Right atrium auricular region (tissue), 2 donors: ENCODE data around the gene DISC1. TPM values are rescaled to one million over a fixed set of nuclear protein-coding genes. Genes with fewer than 3 reads are reported as not detected.

Experiments
- DNase-seq: peaks from one replicate; pipeline ENCODE4 v3.0.0-alpha.2; 2019; ENCODE audit warnings: low spot score
- H3K27ac ChIP-seq, 2 donors: fragments of 200-600 bp; sonication (generic); 1 replicate in 1 of 2; 2 replicates in 1 of 2; pipeline ENCODE4 v1.5.1; 2016 to 2019
- H3K27me3 ChIP-seq, 2 donors: fragments of 200-600 bp; sonication (generic); one replicate each; pipeline versions ENCODE4 v1.5.1 to v1.6.0; 2017 to 2019
- H3K36me3 ChIP-seq: fragments of 200-600 bp; sonication (generic); one replicate; pipeline ENCODE4 v1.5.1; 2016
- H3K4me1 ChIP-seq, 2 donors: fragments of 200-600 bp; sonication (generic); one replicate each; pipeline versions ENCODE4 v1.5.1 to v1.6.0; 2017 to 2019
- H3K4me3 ChIP-seq, 2 donors: fragments of 200-600 bp; sonication (generic); 1 replicate in 1 of 2; 2 replicates in 1 of 2; pipeline ENCODE4 v1.5.1; 2017 to 2019; ENCODE audit warnings: mild to moderate bottlenecking in 1 of 2, moderate library complexity in 1 of 2
- H3K9me3 ChIP-seq, 2 donors: fragments of 200-600 bp; sonication (generic); one replicate each; pipeline ENCODE4 v1.5.1; 2019
- CTCF ChIP-seq, 2 donors: fragments of 200-600 bp; sonication (generic); IDR thresholded peaks; one replicate each; pipeline ENCODE4 v1.5.1; 2019; ENCODE audit warnings: antibody characterized with exemption in 2 of 2
- total RNA-seq, 2 donors: library from RNA; depleted of rRNA; stranded (reverse); fragments of >200 nt; gene quantifications; one replicate each; pipeline ENCODE4 v1.1.0, GENCODE V29; 2016

Gene DISC1
- total RNA-seq, 2 donors from 2014 or later: 1.8 to 5.3 TPM

GRCh38 chr1:231729544-231729943 lies 103.0 kb downstream of the DISC1 start:
- Histone ChIP-seq H3K4me1 (peaks cover 0 to 3% of the 10 kb centered on the region in 2 donors), H3K27me3 (no peaks in the 10 kb centered on the region), H3K4me3 (no peak overlapping the region), H3K27ac (no peak overlapping the region), H3K9me3 (no peaks in the 10 kb centered on the region), H3K36me3 (no peaks in the 10 kb centered on the region)
- DNase-seq: no peak
- no peak for TF ChIP-seq CTCF (IDR thresholded peaks at IDR 0.05)

- no peak overlapping the region for H3K4me3 ChIP-seq
- no peak for TF ChIP-seq CTCF (IDR thresholded peaks at IDR 0.05)
- peaks cover 0 to 5% of the 10 kb centered on the region in 2 donors for H3K9me3 ChIP-seq
- H3K27ac ChIP-seq: no peak overlapping the region
- DNase-seq: no peak
- H3K36me3 ChIP-seq: no peaks in the 10 kb centered on the region
- no peaks in the 10 kb centered on the region for H3K4me1 ChIP-seq
- H3K27me3 ChIP-seq: no peaks in the 10 kb centered on the region
Measured at GRCh38 chr1:231731268-231731667, 104.7 kb downstream of the DISC1 start.

GRCh38 chr1:231733063-231733462 lies 106.5 kb downstream of the DISC1 start:
- H3K9me3 ChIP-seq: peaks cover 0 to 5% of the 10 kb centered on the region in 2 donors
- H3K4me1 ChIP-seq: no peaks in the 10 kb centered on the region
- no peaks in the 10 kb centered on the region for H3K27me3 ChIP-seq
- DNase-seq: no peak
- H3K4me3 ChIP-seq: no peak overlapping the region
- no peak for TF ChIP-seq CTCF (IDR thresholded peaks at IDR 0.05)
- no peak overlapping the region for H3K27ac ChIP-seq
- no peaks in the 10 kb centered on the region for H3K36me3 ChIP-seq

GRCh38 chr1:231733672-231734071 lies 107.1 kb downstream of the DISC1 start:
- no peak for TF ChIP-seq CTCF (IDR thresholded peaks at IDR 0.05)
- no peak overlapping the region for H3K27ac ChIP-seq
- DNase-seq: no peak
- H3K27me3 ChIP-seq: no peaks in the 10 kb centered on the region
- no peak overlapping the region for H3K4me3 ChIP-seq
- peaks cover 0 to 5% of the 10 kb centered on the region in 2 donors for H3K9me3 ChIP-seq
- no peaks in the 10 kb centered on the region for H3K4me1 ChIP-seq
- no peaks in the 10 kb centered on the region for H3K36me3 ChIP-seq

- H3K4me3 ChIP-seq: no peak overlapping the region
- no peak for DNase-seq
- no peaks in the 10 kb centered on the region for H3K4me1 ChIP-seq
- H3K27me3 ChIP-seq: no peaks in the 10 kb centered on the region
- H3K9me3 ChIP-seq: peaks cover 0 to 5% of the 10 kb centered on the region in 2 donors
- H3K27ac ChIP-seq: no peak overlapping the region
- TF ChIP-seq CTCF (IDR thresholded peaks at IDR 0.05): no peak
- no peaks in the 10 kb centered on the region for H3K36me3 ChIP-seq
Measured at GRCh38 chr1:231734417-231734816, 107.8 kb downstream of the DISC1 start.

GRCh38 chr1:231735411-231735810 lies 108.8 kb downstream of the DISC1 start:
- Histone ChIP-seq H3K27ac (no peak overlapping the region), H3K36me3 (no peaks in the 10 kb centered on the region), H3K4me1 (no peaks in the 10 kb centered on the region), H3K9me3 (peaks cover 0 to 5% of the 10 kb centered on the region in 2 donors), H3K27me3 (no peaks in the 10 kb centered on the region), H3K4me3 (no peak overlapping the region)
- no peak for DNase-seq
- TF ChIP-seq CTCF (IDR thresholded peaks at IDR 0.05): no peak
